Kidney (tissue), 14 donors: Measurements from ENCODE around the gene GATA6. TPM values are rescaled to one million over a fixed set of nuclear protein-coding genes. Genes with fewer than 3 reads are reported as not detected.
"Not testable (repeated sequence)": the region's sequence is repeated elsewhere in the genome, so short reads cannot be mapped to it uniquely, and the experiment has no call there.

Source experiments
- DNase-seq, 5 donors: peaks; one replicate each; pipeline ENCODE4 v3.0.0-alpha.2; 2013 to 2020
- FAIRE-seq: peaks from 2 replicates; lab custom pipeline; 2012; peaks lifted over from hg19 to GRCh38; lab: Jason Lieb, UNC
- H3K27ac ChIP-seq, 2 donors: one replicate each; pipeline ENCODE4 v1.7.0; 2013; ENCODE audit warnings: low read depth in 2 of 2, low read length in 2 of 2, inconsistent platforms in 1 of 2
- H3K27me3 ChIP-seq: one replicate; pipeline ENCODE4 v1.7.1; 2013; ENCODE audit warnings: low read length, inconsistent platforms; ENCODE audit not compliant: control insufficient read depth, insufficient read depth
- H3K36me3 ChIP-seq, 3 donors: one replicate each; pipeline versions ENCODE4 v1.7.0 to v1.7.1; 2013; ENCODE audit warnings: low read length in 3 of 3, control low read depth in 1 of 3, inconsistent platforms in 1 of 3; ENCODE audit not compliant: insufficient read depth in 3 of 3, control insufficient read depth in 2 of 3
- H3K4me1 ChIP-seq, 3 donors: one replicate each; pipeline versions ENCODE4 v1.7.0 to v1.7.1; 2013; ENCODE audit warnings: low read length in 3 of 3, inconsistent platforms in 1 of 3, low read depth in 1 of 3; ENCODE audit not compliant: control insufficient read depth in 2 of 3, insufficient read depth in 2 of 3
- H3K4me3 ChIP-seq, 3 donors: one replicate each; pipeline versions ENCODE4 v1.7.0 to v1.8.1; 2013; ENCODE audit warnings: low read length in 3 of 3, control low read depth in 1 of 3, inconsistent platforms in 1 of 3
- H3K9ac ChIP-seq, 3 donors: one replicate each; pipeline versions ENCODE4 v1.7.0 to v1.7.1; 2013; ENCODE audit warnings: low read length in 3 of 3, control low read depth in 1 of 3, inconsistent platforms in 1 of 3
- H3K9me3 ChIP-seq, 3 donors: one replicate each; pipeline versions ENCODE4 v1.7.0 to v1.7.1; 2013; ENCODE audit warnings: low read length in 3 of 3, control low read depth in 1 of 3, inconsistent platforms in 1 of 3; ENCODE audit not compliant: control insufficient read depth in 2 of 3, insufficient read depth in 1 of 3
- CTCF ChIP-seq: IDR thresholded peaks from 3 replicates; pipeline ENCODE4 v1.5.1; 2012; ENCODE audit warnings: mild to moderate bottlenecking, moderate library complexity, borderline replicate concordance; ENCODE audit not compliant: insufficient read depth; ENCODE audit errors: extremely low read depth
- intact Hi-C: fragments of 100-400 bp; cut with DNase I; formaldehyde crosslinking; loops from one replicate; pipeline ENCODE4 v1.11.1; 2022
- polyA plus RNA-seq: library from polyadenylated mRNA; stranded (reverse); fragments of 350-450 nt; fragmentation: Illumina TruSeq; extraction: RNeasy Lipid Tissue Mini Kit (QIAGEN cat#74804); gene quantifications from one replicate; pipeline ENCODE4 v1.2.3, GENCODE V29; 2014; ENCODE audit warnings: low read depth, low replicate concordance; ENCODE audit not compliant: insufficient read depth
- total RNA-seq: library from RNA; stranded (reverse); fragmentation: NEBNext Ultra II Directional; extraction: Animal tissue kit (Norgen Biotek cat#: 25700); gene quantifications from one replicate; pipeline ENCODE4 v1.2.1, GENCODE V29; 2021
- donor health status: control.
- donor health status: control.
- donor health status: control.
- donor health status: control.
- donor health status: control.
- donor health status: DM: yes; HTN: yes; CAD: no.
- donor health status: Normal renal cell carcinoma (clear cell type).

GATA6 gene
- total and polyA plus RNA-seq, 2 donors from 2014 or later, result 1.7 to 10.9 TPM

- DNase-seq (peak in 3 of 5 donors; percentile 41 to 56 (median 55)), FAIRE-seq (no peak)
- Histone ChIP-seq H3K27me3 (no peaks in the 10 kb centered on the region), H3K9ac (no peak overlapping the region), H3K4me3 (peak overlapping the region in 2 of 3 donors; percentile 2 to 13), H3K27ac (no peak overlapping the region), H3K4me1 (peaks cover 0 to 6% (median 3%) of the 10 kb centered on the region in 3 donors), H3K36me3 (no peaks in the 10 kb centered on the region), H3K9me3 (no peaks in the 10 kb centered on the region)
- intact Hi-C loops, result no loop called here
- TF ChIP-seq CTCF, result no peak
These were observed 24.8 kb downstream of the GATA6 start for GRCh38 chr18:22194151-22194598.

GRCh38 chr18:22195052-22195451 lies 25.7 kb downstream of the GATA6 start:
- Histone ChIP-seq H3K27ac (no peak overlapping the region), H3K4me1 (peaks cover 0 to 6% (median 3%) of the 10 kb centered on the region in 3 donors), H3K27me3 (no peaks in the 10 kb centered on the region), H3K9ac (no peak overlapping the region), H3K4me3 (no peak overlapping the region), H3K36me3 (no peaks in the 10 kb centered on the region), H3K9me3 (no peaks in the 10 kb centered on the region)
- TF ChIP-seq CTCF, result no peak
- FAIRE-seq (no peak), DNase-seq (no peak)
- intact Hi-C loops, result no loop called here

GRCh38 chr18:22196943-22197342 lies 27.6 kb downstream of the GATA6 start:
- DNase-seq, intact Hi-C loops, FAIRE-seq, H3K9me3 ChIP-seq, H3K4me1 ChIP-seq, H3K27ac ChIP-seq, H3K9ac ChIP-seq, H3K36me3 ChIP-seq, H3K27me3 ChIP-seq, H3K4me3 ChIP-seq: not testable (repeated sequence)

- intact Hi-C loops, result no loop called here
- Histone ChIP-seq H3K9me3 (no peaks in the 10 kb centered on the region), H3K4me3 (no peak overlapping the region), H3K27me3 (no peaks in the 10 kb centered on the region), H3K36me3 (no peaks in the 10 kb centered on the region), H3K4me1 (peaks cover 0 to 6% (median 3%) of the 10 kb centered on the region in 3 donors), H3K27ac (no peak overlapping the region), H3K9ac (no peak overlapping the region)
- DNase-seq (no peak), FAIRE-seq (no peak)
- no peak for TF ChIP-seq CTCF
These were observed 28.3 kb downstream of the GATA6 start for GRCh38 chr18:22197668-22198067.
